Endodermal cell (in vitro differentiated cells): ENCODE data around the gene RNF38. TPM values are rescaled to one million over a fixed set of nuclear protein-coding genes. Genes with fewer than 3 reads are reported as not detected.
A peak's percentile ranks its signal among the peaks of the same experiment; 100 is the strongest.

Experiments used
- DNase-seq: peaks from one replicate; pipeline ENCODE4 v3.0.0-alpha.2; 2017
- H3K27ac ChIP-seq: 2 replicates; pipeline ENCODE4 v1.5.1; 2013; ENCODE audit warnings: mild to moderate bottlenecking, low read depth, low read length, moderate library complexity
- H3K27me3 ChIP-seq: 2 replicates; pipeline ENCODE4 v1.6.1; 2013; ENCODE audit warnings: mild to moderate bottlenecking, low read length, moderate library complexity; ENCODE audit not compliant: insufficient read depth, control insufficient read depth, poor library complexity, severe bottlenecking
- H3K36me3 ChIP-seq: 2 replicates; pipeline ENCODE4 v1.7.0; 2013; ENCODE audit warnings: mild to moderate bottlenecking, low read length, moderate library complexity; ENCODE audit not compliant: control insufficient read depth, insufficient read depth
- H3K4me1 ChIP-seq: one replicate; pipeline ENCODE4 v1.7.0; 2013; ENCODE audit warnings: low read length; ENCODE audit not compliant: control insufficient read depth, insufficient read depth
- H3K4me3 ChIP-seq: 2 replicates; pipeline ENCODE4 v1.5.1; 2013; ENCODE audit warnings: mild to moderate bottlenecking, low read length, moderate library complexity
- H3K9ac ChIP-seq: 2 replicates; pipeline ENCODE4 v1.6.1; 2013; ENCODE audit warnings: mild to moderate bottlenecking, low read length, moderate library complexity; ENCODE audit not compliant: poor library complexity, severe bottlenecking; ENCODE audit errors: extremely low read depth
- H3K9me3 ChIP-seq: 2 replicates; pipeline ENCODE4 v1.6.1; 2013; ENCODE audit warnings: mild to moderate bottlenecking, low read length, moderate library complexity; ENCODE audit not compliant: control insufficient read depth
- H3K27ac Mint-ChIP-seq: 2 replicates; pipeline ENCODE4 v1.8.0; 2020; ENCODE audit warnings: mixed read lengths
- H3K27me3 Mint-ChIP-seq: 2 replicates; pipeline ENCODE4 v1.8.0; 2021; ENCODE audit warnings: mild to moderate bottlenecking, mixed read lengths; ENCODE audit not compliant: insufficient read depth
- H3K36me3 Mint-ChIP-seq: 2 replicates; pipeline ENCODE4 v1.8.0; 2020; ENCODE audit warnings: low read depth, mixed read lengths
- H3K4me1 Mint-ChIP-seq: 2 replicates; pipeline ENCODE4 v1.8.0; 2020; ENCODE audit warnings: mixed read lengths
- H3K4me3 Mint-ChIP-seq: 2 replicates; pipeline ENCODE4 v1.8.0; 2020; ENCODE audit warnings: mild to moderate bottlenecking, moderate library complexity, mixed read lengths
- H3K9me3 Mint-ChIP-seq: 2 replicates; pipeline ENCODE4 v1.8.0; 2020; ENCODE audit warnings: mild to moderate bottlenecking, mixed read lengths
- WGBS, 2 experiments: methylation state at CpG; one replicate each; pipeline versions ENCODE4 v1.1.5 to v1.1.7; 2013; ENCODE audit warnings: missing lambda C conversion rate in 2 of 2, mixed read lengths in 1 of 2; ENCODE audit not compliant: insufficient coverage in 1 of 2, insufficient read length in 1 of 2; 5-methylcytosine and 5-hydroxymethylcytosine counted together
- total RNA-seq, 2 donors: library from RNA; stranded (reverse); fragmentation: NEBNext Ultra II Directional in 1 of 2; extraction: Animal tissue kit (Norgen Biotek cat#: 25700) in 1 of 2; gene quantifications; 2 replicates in 1 of 2; 3 replicates in 1 of 2; pipeline ENCODE4 v1.2.1, GENCODE V29; 2021
- TF ChIP-seq, protein P1 (sequence below): fragments of 200-600 bp; sonication (generic); conservative IDR thresholded peaks from 2 replicates; pipeline ENCODE4 v1.5.0; 2021; ENCODE audit warnings: antibody characterized with exemption, mild to moderate bottlenecking

RNF38 gene
- total RNA-seq, 2 donors from 2014 or later = 47.5 to 49.7 TPM

DNA sequence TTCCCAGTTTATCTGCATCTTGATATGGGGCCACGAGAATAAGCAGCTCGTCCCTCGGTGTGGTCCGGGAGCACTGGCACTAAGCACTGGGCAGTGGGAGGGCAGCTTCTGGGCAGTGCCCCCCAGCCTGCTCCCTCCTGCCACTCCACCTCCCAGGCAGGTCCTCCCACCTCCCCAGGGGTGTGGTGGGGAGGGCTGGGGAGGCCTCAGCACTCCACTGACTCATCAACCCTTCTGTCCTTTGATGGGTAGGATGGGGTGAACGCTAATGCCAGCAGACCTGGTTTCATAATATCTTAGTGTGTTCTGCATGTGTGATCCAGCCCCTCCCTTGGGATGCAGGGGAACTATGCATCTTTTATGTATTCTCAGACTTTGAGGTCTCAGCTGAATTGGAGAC is 79.6 kb downstream of the RNF38 start:
- peaks cover 35% of the 10 kb centered on the region for H3K4me1 Mint-ChIP-seq
- Histone ChIP-seq H3K4me3 (no peak overlapping the region), H3K9ac (no peak overlapping the region), H3K9me3 (no peaks in the 10 kb centered on the region), H3K4me1 (peaks cover 20% of the 10 kb centered on the region), H3K27me3 (no peaks in the 10 kb centered on the region), H3K27ac (no peak overlapping the region), H3K36me3 (no peaks in the 10 kb centered on the region)
- H3K36me3 Mint-ChIP-seq = no peaks in the 10 kb centered on the region
- H3K4me3 Mint-ChIP-seq = no peak overlapping the region
- peak overlapping the region; percentile 91 for H3K27ac Mint-ChIP-seq
- no peaks in the 10 kb centered on the region for H3K27me3 Mint-ChIP-seq
- peaks cover 9% of the 10 kb centered on the region for H3K9me3 Mint-ChIP-seq
- 93% methylated on average over 5 of the region's 5 CpGs; no CpG with 5 or more reads in 1 of the 2 experiments for WGBS, 2 experiments
- DNase-seq = no peak
- TF ChIP-seq, protein P1, sequence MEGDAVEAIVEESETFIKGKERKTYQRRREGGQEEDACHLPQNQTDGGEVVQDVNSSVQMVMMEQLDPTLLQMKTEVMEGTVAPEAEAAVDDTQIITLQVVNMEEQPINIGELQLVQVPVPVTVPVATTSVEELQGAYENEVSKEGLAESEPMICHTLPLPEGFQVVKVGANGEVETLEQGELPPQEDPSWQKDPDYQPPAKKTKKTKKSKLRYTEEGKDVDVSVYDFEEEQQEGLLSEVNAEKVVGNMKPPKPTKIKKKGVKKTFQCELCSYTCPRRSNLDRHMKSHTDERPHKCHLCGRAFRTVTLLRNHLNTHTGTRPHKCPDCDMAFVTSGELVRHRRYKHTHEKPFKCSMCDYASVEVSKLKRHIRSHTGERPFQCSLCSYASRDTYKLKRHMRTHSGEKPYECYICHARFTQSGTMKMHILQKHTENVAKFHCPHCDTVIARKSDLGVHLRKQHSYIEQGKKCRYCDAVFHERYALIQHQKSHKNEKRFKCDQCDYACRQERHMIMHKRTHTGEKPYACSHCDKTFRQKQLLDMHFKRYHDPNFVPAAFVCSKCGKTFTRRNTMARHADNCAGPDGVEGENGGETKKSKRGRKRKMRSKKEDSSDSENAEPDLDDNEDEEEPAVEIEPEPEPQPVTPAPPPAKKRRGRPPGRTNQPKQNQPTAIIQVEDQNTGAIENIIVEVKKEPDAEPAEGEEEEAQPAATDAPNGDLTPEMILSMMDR = no peak

DNA sequence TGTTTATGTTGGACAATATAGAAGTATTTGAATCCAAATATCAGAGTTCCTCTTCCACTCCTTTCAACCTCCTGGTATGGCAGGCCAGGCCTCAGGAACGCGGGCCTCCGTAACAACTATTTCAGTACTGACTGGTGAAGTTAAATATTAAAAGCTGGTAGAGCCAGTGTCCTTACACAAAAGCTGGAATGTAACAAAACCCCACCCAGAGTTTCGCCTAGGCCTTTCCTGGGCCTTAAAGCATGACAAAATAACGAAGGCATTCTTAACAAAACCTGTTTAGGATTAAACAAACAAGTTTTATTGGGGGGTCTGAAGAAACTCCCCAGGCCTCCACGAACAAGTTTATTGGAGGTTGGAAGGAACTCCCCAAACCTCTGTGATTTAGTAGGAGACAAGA is 80.3 kb downstream of the RNF38 start:
- WGBS, 2 experiments = 73 to 83% methylated on average over 3 to 6 of the region's 6 CpGs
- H3K9ac ChIP-seq = no peak overlapping the region
- Mint-ChIP-seq H3K27ac (peak overlapping the region; percentile 91), H3K27me3 (no peaks in the 10 kb centered on the region), H3K36me3 (no peaks in the 10 kb centered on the region), H3K9me3 (peaks cover 9% of the 10 kb centered on the region), H3K4me1 (peaks cover 39% of the 10 kb centered on the region), H3K4me3 (peak overlapping the region; percentile 29)
- DNase-seq = no peak
- peak overlapping the region; percentile 41 for H3K4me3 ChIP-seq
- H3K36me3 ChIP-seq = no peaks in the 10 kb centered on the region
- no peaks in the 10 kb centered on the region for H3K27me3 ChIP-seq
- H3K4me1 ChIP-seq = peaks cover 20% of the 10 kb centered on the region
- TF ChIP-seq, protein P1 = no peak
- no peaks in the 10 kb centered on the region for H3K9me3 ChIP-seq
- H3K27ac ChIP-seq = peak overlapping the region; percentile 22

DNA sequence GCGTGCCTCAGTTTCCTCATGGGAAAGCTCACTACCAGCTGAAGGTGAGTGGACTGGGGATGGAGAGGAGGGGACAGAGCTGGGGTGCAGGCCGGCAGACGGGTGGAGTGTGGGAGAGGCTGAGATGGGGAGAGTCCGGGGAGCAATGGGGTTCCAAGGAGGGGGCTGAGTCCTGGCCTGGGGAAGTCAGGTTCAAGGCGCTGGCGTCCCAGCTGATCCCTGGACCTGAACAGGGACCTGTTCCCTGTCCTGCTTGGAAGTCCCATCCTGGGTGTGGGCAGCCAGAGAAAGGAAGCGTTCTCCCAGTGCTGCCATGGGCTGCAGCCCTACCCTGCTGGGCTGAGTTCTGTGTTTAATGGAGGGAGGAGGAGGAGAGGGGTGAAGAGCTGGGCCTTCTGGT is 80.9 kb downstream of the RNF38 start:
- H3K4me1 ChIP-seq = peaks cover 20% of the 10 kb centered on the region
- H3K27ac ChIP-seq = no peak overlapping the region
- peaks cover 9% of the 10 kb centered on the region for H3K9me3 Mint-ChIP-seq
- H3K4me1 Mint-ChIP-seq = peaks cover 39% of the 10 kb centered on the region
- no peak overlapping the region for H3K4me3 ChIP-seq
- H3K27ac Mint-ChIP-seq = peak overlapping the region; percentile 44
- DNase-seq = no peak
- H3K4me3 Mint-ChIP-seq = peak overlapping the region; percentile 29
- no peaks in the 10 kb centered on the region for H3K36me3 Mint-ChIP-seq
- no peak overlapping the region for H3K9ac ChIP-seq
- 85 to 100% methylated on average over 2 to 7 of the region's 7 CpGs for WGBS, 2 experiments
- H3K9me3 ChIP-seq = no peaks in the 10 kb centered on the region
- H3K27me3 Mint-ChIP-seq = no peaks in the 10 kb centered on the region
- no peaks in the 10 kb centered on the region for H3K36me3 ChIP-seq
- TF ChIP-seq, protein P1 = no peak
- H3K27me3 ChIP-seq = no peaks in the 10 kb centered on the region
